Prostate gland (tissue), 2 donors: ENCODE measurements around the gene XXYLT1.

ENCODE experiments used
- POLR2AphosphoS5 ChIP-seq: sonication (generic); formaldehyde crosslinking; IDR thresholded peaks from one replicate; pipeline ENCODE4 v1.6.1; 2017; ENCODE audit warnings: antibody characterized with exemption
- TF ChIP-seq, protein P1 (sequence below), 4 experiments: fragments of 200-600 bp in 2 of 4; fragments of 450-650 bp in 2 of 4; sonication (generic) in 2 of 4; IDR thresholded peaks; 1 replicate in 3 of 4; 2 replicates in 1 of 4; pipeline ENCODE4 v1.5.1; 2016 to 2019; ENCODE audit warnings: antibody characterized with exemption in 4 of 4, mild to moderate bottlenecking in 2 of 4, moderate library complexity in 2 of 4

DNA sequence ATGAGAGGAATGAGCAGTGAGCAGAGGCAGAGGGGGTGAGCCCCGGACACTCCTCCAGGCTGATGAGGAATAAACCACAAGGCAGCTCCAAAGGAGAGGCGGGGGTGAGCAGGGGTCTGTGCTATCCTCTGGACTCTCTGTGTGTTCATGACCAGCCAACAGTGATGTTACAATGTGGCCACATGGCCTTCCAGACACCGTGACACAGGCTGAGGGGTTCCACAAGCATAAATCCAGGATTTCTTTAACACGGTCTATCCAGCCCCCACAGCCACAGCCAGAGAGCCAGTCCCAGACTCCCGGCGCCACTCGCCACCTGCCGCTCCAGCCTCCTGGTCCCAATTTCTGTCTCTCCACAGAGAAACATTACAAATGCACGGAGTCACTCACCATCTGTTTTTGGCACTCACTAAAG is 24.4 kb downstream of the XXYLT1 start:
- TF ChIP-seq, protein P1, sequence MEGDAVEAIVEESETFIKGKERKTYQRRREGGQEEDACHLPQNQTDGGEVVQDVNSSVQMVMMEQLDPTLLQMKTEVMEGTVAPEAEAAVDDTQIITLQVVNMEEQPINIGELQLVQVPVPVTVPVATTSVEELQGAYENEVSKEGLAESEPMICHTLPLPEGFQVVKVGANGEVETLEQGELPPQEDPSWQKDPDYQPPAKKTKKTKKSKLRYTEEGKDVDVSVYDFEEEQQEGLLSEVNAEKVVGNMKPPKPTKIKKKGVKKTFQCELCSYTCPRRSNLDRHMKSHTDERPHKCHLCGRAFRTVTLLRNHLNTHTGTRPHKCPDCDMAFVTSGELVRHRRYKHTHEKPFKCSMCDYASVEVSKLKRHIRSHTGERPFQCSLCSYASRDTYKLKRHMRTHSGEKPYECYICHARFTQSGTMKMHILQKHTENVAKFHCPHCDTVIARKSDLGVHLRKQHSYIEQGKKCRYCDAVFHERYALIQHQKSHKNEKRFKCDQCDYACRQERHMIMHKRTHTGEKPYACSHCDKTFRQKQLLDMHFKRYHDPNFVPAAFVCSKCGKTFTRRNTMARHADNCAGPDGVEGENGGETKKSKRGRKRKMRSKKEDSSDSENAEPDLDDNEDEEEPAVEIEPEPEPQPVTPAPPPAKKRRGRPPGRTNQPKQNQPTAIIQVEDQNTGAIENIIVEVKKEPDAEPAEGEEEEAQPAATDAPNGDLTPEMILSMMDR (IDR thresholded peaks at IDR 0.05): no peak
- TF ChIP-seq POLR2AphosphoS5: no peak
